Mammary epithelial cell (primary cell): ENCODE measurements around the gene SNRPD3.

Source experiments
- CTCF ChIP-seq, 2 donors: IDR thresholded peaks in 1 of 2; conservative IDR thresholded peaks in 1 of 2; 2 replicates each; pipeline ENCODE4 v1.5.1; 2011 to 2012; ENCODE audit warnings: inconsistent platforms in 2 of 2, low read length in 2 of 2, mild to moderate bottlenecking in 2 of 2, control low read depth in 1 of 2, low read depth in 1 of 2; ENCODE audit not compliant: insufficient read depth in 1 of 2; ENCODE audit errors: extremely low read depth in 1 of 2
- EZH2 ChIP-seq: IDR thresholded peaks from 2 replicates; pipeline ENCODE4 v1.6.1; 2012; ENCODE audit warnings: low read length, inconsistent platforms, borderline replicate concordance

GRCh38 chr22:24595228-24595627 lies 39.4 kb downstream of the SNRPD3 start:
- no peak for TF ChIP-seq CTCF (conservative IDR thresholded peaks at IDR 0.05 in 1 of 2, IDR thresholded peaks at IDR 0.05 in 1 of 2; ENCODE audit: extremely low read depth in 1 of 2, insufficient read depth in 1 of 2, low read depth in 1 of 2, low read length in 2 of 2)
- TF ChIP-seq EZH2 = no peak
